HG02981 (cell line): ENCODE results near the gene CGB8.
"Not testable (repeated sequence)": the region's sequence is repeated elsewhere in the genome, so short reads cannot be mapped to it uniquely, and the experiment has no call there.

Source experiments
- ATAC-seq: cut with Tn5 transposase; IDR thresholded peaks from one replicate; pipeline ENCODE4 v1.9.1; 2021; ENCODE audit warnings: mild to moderate bottlenecking, moderate library complexity; ENCODE audit not compliant: unreplicated experiment

Gene CGB8

GRCh38 chr19:49064768-49065611, 16.1 kb upstream of the CGB8 start, which contains the start of gene NTF4:
NTF4 (minus strand) TSS chr19:49064818; CDS start chr19:49061997, 2,821 bp downstream.
- ATAC-seq, result no peak

GRCh38 chr19:49064029-49064629, 15.2 kb upstream of the CGB8 start:
- no peak for ATAC-seq

- ATAC-seq, result no peak
Measured at GRCh38 chr19:49061445-49061844, 12.5 kb upstream of the CGB8 start.

GRCh38 chr19:49061000-49061399, 12.1 kb upstream of the CGB8 start:
- no peak for ATAC-seq

- ATAC-seq, result no peak
Measured at GRCh38 chr19:49059053-49059452, 10.1 kb upstream of the CGB8 start.

GRCh38 chr19:49058562-49058961, 9.7 kb upstream of the CGB8 start:
- ATAC-seq, result no peak

GRCh38 chr19:49057636-49058234, 8.8 kb upstream of the CGB8 start, which contains the start of gene CGB7:
CGB7 (minus strand) TSS chr19:49057749; CDS start chr19:49055375, 2,374 bp downstream.
- no peak for ATAC-seq

GRCh38 chr19:49056902-49057596, 8.1 kb upstream of the CGB8 start:
- ATAC-seq, result not testable (repeated sequence)

- no peak for ATAC-seq
Measured at GRCh38 chr19:49056101-49056901, 7.4 kb upstream of the CGB8 start.

- ATAC-seq, result not testable (repeated sequence)
Measured at GRCh38 chr19:49050376-49051033, 1.6 kb upstream of the CGB8 start.

GRCh38 chr19:49049834-49050233, 923 bp upstream of the CGB8 start:
- ATAC-seq, result not testable (repeated sequence)

GRCh38 chr19:49043548-49043947, 5.4 kb downstream of the CGB8 start, which contains the start of gene CGB5:
CGB5 (plus strand) TSS chr19:49043848; CDS start chr19:49044210, 362 bp downstream.
- ATAC-seq, result not testable (repeated sequence)

- ATAC-seq, result not testable (repeated sequence)
Measured at GRCh38 chr19:49042666-49043065, 6.2 kb downstream of the CGB8 start.

GRCh38 chr19:49042177-49042576, 6.7 kb downstream of the CGB8 start:
- ATAC-seq, result no peak

GRCh38 chr19:49039736-49040135, 9.2 kb downstream of the CGB8 start:
- ATAC-seq, result not testable (repeated sequence)

GRCh38 chr19:49038557-49039276, 10.2 kb downstream of the CGB8 start:
- not testable (repeated sequence) for ATAC-seq

GRCh38 chr19:49038111-49038510, 10.8 kb downstream of the CGB8 start:
- ATAC-seq, result not testable (repeated sequence)

- ATAC-seq, result not testable (repeated sequence)
Measured at GRCh38 chr19:49036815-49037214, 12.1 kb downstream of the CGB8 start, which contains the start of gene CGB1. CGB1 (minus strand) TSS chr19:49036895; CDS start chr19:49036711, 184 bp downstream.
